HepG2 (cell line): ENCODE measurements around the gene RHOBTB3. TPM values are rescaled to one million over a fixed set of nuclear protein-coding genes. Genes with fewer than 3 reads are reported as not detected.
A peak's percentile ranks its signal among the peaks of the same experiment; 100 is the strongest.

Experiments used
- BORCS8-MEF2B ChIP-seq: sonication (generic); formaldehyde crosslinking; IDR thresholded peaks from 2 replicates; pipeline ENCODE4 v1.8.0; 2022; ENCODE audit warnings: mild to moderate bottlenecking, missing genetic modification reagents
- ELF1 ChIP-seq: sonication (generic); formaldehyde crosslinking; IDR thresholded peaks from 2 replicates; pipeline ENCODE4 v1.4.0; 2020; ENCODE audit warnings: missing genetic modification reagents
- EP300 ChIP-seq, 3 experiments: sonication (generic) in 1 of 3; formaldehyde crosslinking in 1 of 3; IDR thresholded peaks; 2 replicates each; pipeline versions ENCODE4 v1.5.1 to v1.6.1; 2011 to 2020; ENCODE audit warnings: low read depth in 2 of 3, low read length in 2 of 3, borderline replicate concordance in 1 of 3, improper control_type of control experiment in 1 of 3, mild to moderate bottlenecking in 1 of 3, missing genetic modification reagents in 1 of 3, moderate library complexity in 1 of 3
- GABPB1 ChIP-seq: IDR thresholded peaks from 2 replicates; pipeline ENCODE4 v1.6.1; 2016; ENCODE audit warnings: mild to moderate bottlenecking, missing genetic modification reagents, moderate library complexity, missing compliant biosample characterization
- HCFC1 ChIP-seq: fragments of 150-350 bp; IDR thresholded peaks from 2 replicates; pipeline ENCODE4 v1.6.1; 2014; ENCODE audit warnings: low read depth, low read length
- IRF2 ChIP-seq: IDR thresholded peaks from 2 replicates; pipeline ENCODE4 v1.6.1; 2018; ENCODE audit warnings: missing genetic modification reagents, missing compliant biosample characterization
- JDP2 ChIP-seq: sonication (generic); formaldehyde crosslinking; IDR thresholded peaks from 2 replicates; pipeline ENCODE4 v1.8.1; 2022; ENCODE audit warnings: missing genetic modification reagents, borderline replicate concordance
- MEIS2 ChIP-seq: sonication (generic); formaldehyde crosslinking; IDR thresholded peaks from 2 replicates; pipeline ENCODE4 v1.9.0; 2021; ENCODE audit warnings: mild to moderate bottlenecking, missing genetic modification reagents
- MNT ChIP-seq: fragments of 450-650 bp; IDR thresholded peaks from 2 replicates; pipeline ENCODE4 v1.6.1; 2016
- MYPOP ChIP-seq: sonication (generic); formaldehyde crosslinking; IDR thresholded peaks from 2 replicates; pipeline ENCODE4 v1.8.1; 2023; ENCODE audit warnings: mild to moderate bottlenecking, moderate library complexity, missing genetic modification reagents
- NR2F1 ChIP-seq, 2 experiments: fragments of 450-650 bp in 1 of 2; formaldehyde crosslinking in 1 of 2; IDR thresholded peaks; 2 replicates each; pipeline versions ENCODE4 v1.5.0 to v1.6.1; 2016 to 2020; ENCODE audit warnings: mild to moderate bottlenecking in 1 of 2, missing compliant biosample characterization in 1 of 2, missing genetic modification reagents in 1 of 2, moderate library complexity in 1 of 2
- REXO4 ChIP-seq: sonication (generic); formaldehyde crosslinking; IDR thresholded peaks from 2 replicates; pipeline ENCODE4 v1.8.0; 2022; ENCODE audit warnings: missing genetic modification reagents, mild to moderate bottlenecking, borderline replicate concordance
- SAP130 ChIP-seq: IDR thresholded peaks from 2 replicates; pipeline ENCODE4 v1.6.1; 2016; ENCODE audit warnings: low read depth
- SATB2 ChIP-seq: sonication (generic); formaldehyde crosslinking; IDR thresholded peaks from 2 replicates; pipeline ENCODE4 v1.5.0; 2020; ENCODE audit warnings: missing genetic modification reagents
- SRY ChIP-seq: sonication (generic); formaldehyde crosslinking; IDR thresholded peaks from 2 replicates; pipeline ENCODE4 v1.8.0; 2022; ENCODE audit warnings: mild to moderate bottlenecking, missing genetic modification reagents
- TFAP4 ChIP-seq: sonication (generic); IDR thresholded peaks from 2 replicates; pipeline ENCODE4 v1.6.1; 2016; ENCODE audit warnings: low read depth, borderline replicate concordance
- ZNF138 ChIP-seq: sonication (generic); formaldehyde crosslinking; IDR thresholded peaks from 2 replicates; pipeline ENCODE4 v1.5.0; 2020; ENCODE audit warnings: mild to moderate bottlenecking, low read depth, missing genetic modification reagents
- ZNF143 ChIP-seq: sonication (generic); formaldehyde crosslinking; IDR thresholded peaks from 2 replicates; pipeline ENCODE4 v1.4.0; 2020; ENCODE audit warnings: missing genetic modification reagents
- ZNF253 ChIP-seq: sonication (generic); formaldehyde crosslinking; IDR thresholded peaks from 2 replicates; pipeline ENCODE4 v1.8.0; 2022; ENCODE audit warnings: mild to moderate bottlenecking, missing genetic modification reagents, borderline replicate concordance
- ZNF546 ChIP-seq: sonication (generic); formaldehyde crosslinking; conservative IDR thresholded peaks from 2 replicates; pipeline ENCODE4 v1.8.1; 2023; ENCODE audit warnings: mild to moderate bottlenecking, missing genetic modification reagents
- ZNF577 ChIP-seq: sonication (generic); formaldehyde crosslinking; IDR thresholded peaks from 2 replicates; pipeline ENCODE4 v1.4.0; 2020; ENCODE audit warnings: mild to moderate bottlenecking, low read depth, missing genetic modification reagents, borderline replicate concordance
- ZNF660 ChIP-seq: sonication (generic); formaldehyde crosslinking; IDR thresholded peaks from 2 replicates; pipeline ENCODE4 v1.5.1; 2020; ENCODE audit warnings: mild to moderate bottlenecking, low read depth, missing genetic modification reagents, borderline replicate concordance
- ZNF792 ChIP-seq: IDR thresholded peaks from 2 replicates; pipeline ENCODE4 v1.6.1; 2016
- polyA plus RNA-seq, 8 experiments: library from polyadenylated mRNA; depleted of rRNA in 3 of 8; stranded (reverse) in 7 of 8; unstranded in 1 of 8; fragments of >200 nt; fragmentation: Illumina TruSeq in 4 of 8; extraction: Trizol in 4 of 8; gene quantifications; 2 replicates each; pipeline versions ENCODE4 v1.2.1 to v1.2.3, GENCODE V29; 2011 to 2016; ENCODE audit warnings: low read depth in 4 of 8, missing spikeins in 1 of 8, mixed read lengths in 1 of 8; ENCODE audit not compliant: insufficient read depth in 1 of 8
- total RNA-seq, 5 experiments: library from RNA; depleted of rRNA; stranded (reverse); fragments of >200 nt; fragmentation: Illumina TruSeq; extraction: Trizol; gene quantifications; 2 replicates each; pipeline ENCODE4 v1.2.3, GENCODE V29; 2016; ENCODE audit warnings: low read depth in 1 of 5
- TF ChIP-seq, protein P1 (sequence below): sonication (generic); formaldehyde crosslinking; IDR thresholded peaks from 2 replicates; pipeline ENCODE4 v1.5.0; 2020; ENCODE audit warnings: mild to moderate bottlenecking, missing genetic modification reagents

The RHOBTB3 gene
- total and polyA plus RNA-seq, 2 of the 13 experiments (the other 11 are each of a cell fraction or from before 2014, with no cell fraction given), result 31.6 to 35.4 TPM

DNA sequence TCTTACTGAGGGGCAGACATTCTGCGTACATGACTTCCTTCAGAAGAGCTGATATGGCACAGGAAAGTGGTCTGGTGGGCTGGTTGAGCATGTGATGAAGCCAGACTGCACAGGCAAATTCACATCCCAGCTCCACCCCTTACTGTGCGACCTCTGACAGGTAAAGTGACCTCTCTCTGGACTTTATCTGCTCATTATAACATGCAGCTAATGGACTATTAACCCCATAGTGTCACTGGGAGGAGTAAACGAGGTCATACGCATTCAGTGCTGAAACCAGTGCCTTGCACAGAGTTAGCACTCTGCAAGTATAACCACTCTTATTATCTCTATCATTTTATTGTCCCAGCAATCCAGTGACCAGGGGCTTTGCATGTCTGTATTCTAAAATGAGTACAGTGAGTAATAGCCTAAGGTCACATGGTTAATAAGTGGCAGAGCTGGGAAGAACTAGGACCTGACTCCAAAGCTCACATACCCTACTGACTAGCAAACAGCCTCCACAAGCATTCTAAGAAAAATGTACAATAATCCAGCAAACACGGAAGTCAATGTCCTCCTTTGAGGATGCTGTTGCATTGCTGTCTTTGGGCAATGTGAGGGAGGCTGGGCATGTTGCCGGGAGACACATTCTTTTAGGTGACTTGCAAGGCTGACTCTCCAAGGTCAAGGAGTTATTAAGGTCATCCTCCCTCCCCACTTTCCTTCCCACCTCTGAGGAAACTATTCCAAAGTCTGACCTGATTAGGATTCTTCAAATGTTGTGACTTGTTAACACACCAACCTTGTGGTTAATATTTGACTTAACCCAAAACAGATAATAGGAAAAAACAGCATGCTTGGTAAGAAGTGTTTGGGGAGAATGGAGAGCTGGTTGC lies 72.4 kb downstream of the RHOBTB3 start (continued):
- TF ChIP-seq MNT, result no peak
- TF ChIP-seq HCFC1, result no peak
- no peak; a peak in 1 of 4 replicates for TF ChIP-seq NR2F1 (CRISPR knock-in tag; IDR thresholded peaks at IDR 0.05)
- TF ChIP-seq, protein P1, sequence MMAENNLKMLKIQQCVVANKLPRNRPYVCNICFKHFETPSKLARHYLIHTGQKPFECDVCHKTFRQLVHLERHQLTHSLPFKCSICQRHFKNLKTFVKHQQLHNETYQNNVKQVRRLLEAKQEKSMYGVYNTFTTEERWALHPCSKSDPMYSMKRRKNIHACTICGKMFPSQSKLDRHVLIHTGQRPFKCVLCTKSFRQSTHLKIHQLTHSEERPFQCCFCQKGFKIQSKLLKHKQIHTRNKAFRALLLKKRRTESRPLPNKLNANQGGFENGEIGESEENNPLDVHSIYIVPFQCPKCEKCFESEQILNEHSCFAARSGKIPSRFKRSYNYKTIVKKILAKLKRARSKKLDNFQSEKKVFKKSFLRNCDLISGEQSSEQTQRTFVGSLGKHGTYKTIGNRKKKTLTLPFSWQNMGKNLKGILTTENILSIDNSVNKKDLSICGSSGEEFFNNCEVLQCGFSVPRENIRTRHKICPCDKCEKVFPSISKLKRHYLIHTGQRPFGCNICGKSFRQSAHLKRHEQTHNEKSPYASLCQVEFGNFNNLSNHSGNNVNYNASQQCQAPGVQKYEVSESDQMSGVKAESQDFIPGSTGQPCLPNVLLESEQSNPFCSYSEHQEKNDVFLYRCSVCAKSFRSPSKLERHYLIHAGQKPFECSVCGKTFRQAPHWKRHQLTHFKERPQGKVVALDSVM (CRISPR knock-in tag), result 0 out of 2 replicates have a peak, but pooled peaks have one; percentile 10
- TF ChIP-seq TFAP4, result no peak
- no peak for TF ChIP-seq MYPOP (CRISPR knock-in tag)
- TF ChIP-seq REXO4, result no peak
- peak; percentile 84 for TF ChIP-seq ELF1 (CRISPR knock-in tag)
- no peak for TF ChIP-seq ZNF660 (CRISPR knock-in tag)
- TF ChIP-seq ZNF577, result no peak
- TF ChIP-seq JDP2 (CRISPR knock-in tag), result no peak
- TF ChIP-seq MEIS2 (CRISPR knock-in tag), result no peak; the same call in 1 of the 2 replicates
- TF ChIP-seq GABPB1 (CRISPR knock-in tag), result no peak
- TF ChIP-seq SATB2 (CRISPR knock-in tag), result no peak
- TF ChIP-seq BORCS8-MEF2B (CRISPR knock-in tag), result no peak
- TF ChIP-seq SRY (CRISPR knock-in tag), result no peak
- 0 out of 2 replicates have a peak, but pooled peaks have one; percentile 23 for TF ChIP-seq IRF2 (CRISPR knock-in tag)
- TF ChIP-seq ZNF143 (CRISPR knock-in tag), result no peak
- peak in 1 of 2 experiments; percentile 24; a peak in 1 of 4 replicates for TF ChIP-seq EP300 (IDR thresholded peaks at IDR 0.05; ENCODE audit: low read depth in 2 of 2, low read length in 2 of 2)
- TF ChIP-seq EP300 (CRISPR knock-in tag; IDR thresholded peaks at IDR 0.05; ENCODE audit: borderline replicate concordance), result no peak
- no peak for TF ChIP-seq ZNF546 (CRISPR knock-in tag)
- TF ChIP-seq ZNF138, result no peak
- no peak for TF ChIP-seq ZNF253
- 0 out of 2 replicates have a peak, but pooled peaks have one; percentile 9 for TF ChIP-seq ZNF792 (CRISPR knock-in tag)
- peak; percentile 68 for TF ChIP-seq SAP130 (CRISPR knock-in tag)
